Measurements from ENCODE around the gene ANKRD34A. TPM values are rescaled to one million over a fixed set of nuclear protein-coding genes. Genes with fewer than 3 reads are reported as not detected.

ANKRD34A gene
- polyA plus RNA-seq, 3 donors = 0.31 TPM; not detected in 2

GRCh38 chr1:145956781-145957442 is 7.5 kb downstream of the ANKRD34A start:
- peaks cover 0 to 6% (median 0%) of the 10 kb centered on the region in 7 donors for H3K9me3 Mint-ChIP-seq
- H3K4me1 ChIP-seq (ENCODE audit: control insufficient read depth in 1 of 2, insufficient read depth in 2 of 2, low read length in 2 of 2) = peaks cover 49 to 59% of the 10 kb centered on the region in 2 donors

GRCh38 chr1:145956361-145956760 is 8.0 kb downstream of the ANKRD34A start:
- Mint-ChIP-seq H3K9me3 (peaks cover 0 to 2% (median 0%) of the 10 kb centered on the region in 7 donors), H3K36me3 (peaks cover 13 to 14% of the 10 kb centered on the region in 2 donors), H3K27ac (no peak overlapping the region), H3K27me3 (ENCODE audit: low read depth in 3 of 3) (peaks cover 12 to 15% (median 13%) of the 10 kb centered on the region in 3 donors), H3K4me1 (peaks cover 65% of the 10 kb centered on the region), H3K4me3 (peak overlapping the region; percentile 89 to 95)
- TF ChIP-seq CTCF (IDR thresholded peaks at IDR 0.05) = no peak
- peaks cover 3% of the 10 kb centered on the region for H4K20me1 ChIP-seq (ENCODE audit: insufficient read depth, low read length)
- H3K36me3 ChIP-seq (replicated peaks in 1 of 2; ENCODE audit: control insufficient read depth in 1 of 2, insufficient read depth in 2 of 2, low read length in 2 of 2) = no peaks in the 10 kb centered on the region
- no peak for DNase-seq
- H2AFZ ChIP-seq (ENCODE audit: insufficient read depth, low read depth, low read length, poor library complexity, severe bottlenecking) = peak overlapping the region; percentile 86
- peaks cover 43 to 53% of the 10 kb centered on the region in 2 donors for H3K4me1 ChIP-seq (ENCODE audit: control insufficient read depth in 1 of 2, insufficient read depth in 2 of 2, low read length in 2 of 2)
- H3K79me2 ChIP-seq (ENCODE audit: insufficient read depth, low read length) = peaks cover 41% of the 10 kb centered on the region
- H3K4me2 ChIP-seq (replicated peaks; ENCODE audit: extremely low read depth, low read length, poor library complexity, severe bottlenecking) = peak overlapping the region; percentile 86
- H3K27me3 ChIP-seq (ENCODE audit: control insufficient read depth in 2 of 2, insufficient read depth in 2 of 2, low read length in 2 of 2) = peaks cover 0 to 10% of the 10 kb centered on the region in 2 donors
- intact Hi-C loops (cut with micrococcal nuclease) = loop anchor here in 1 of 2 donors (2.0 kb wide), 1 partner anchor 38 kb away; the partner anchor contains the start of gene PEX11B
- H3K9ac ChIP-seq (ENCODE audit: insufficient read depth, low read length, poor library complexity, severe bottlenecking) = peak overlapping the region; percentile 87
- H3K27ac ChIP-seq (ENCODE audit: low read depth in 1 of 2, low read length in 2 of 2) = no peak overlapping the region
- peak overlapping the region in 1 of 3 experiments; percentile 87 for H3K4me3 ChIP-seq (replicated peaks in 1 of 3; ENCODE audit: low read depth in 2 of 3, low read length in 3 of 3)
- no peaks in the 10 kb centered on the region for H3K9me3 ChIP-seq (replicated peaks in 1 of 2; ENCODE audit: control insufficient read depth in 1 of 2, insufficient read depth in 1 of 2, low read length in 2 of 2)

More at GRCh38 chr1:145956781-145957442, 7.5 kb downstream of the ANKRD34A start:
- H3K27me3 Mint-ChIP-seq (ENCODE audit: low read depth in 3 of 3) = peaks cover 17 to 21% (median 18%) of the 10 kb centered on the region in 3 donors
- peak overlapping the region; percentile 86 for H2AFZ ChIP-seq (ENCODE audit: insufficient read depth, low read depth, low read length, poor library complexity, severe bottlenecking)
- H3K36me3 Mint-ChIP-seq = peaks cover 7 to 9% of the 10 kb centered on the region in 2 donors
- H3K9ac ChIP-seq (ENCODE audit: insufficient read depth, low read length, poor library complexity, severe bottlenecking) = peak overlapping the region; percentile 87
- peak overlapping the region; percentile 89 to 95 for H3K4me3 Mint-ChIP-seq
- peaks cover 3% of the 10 kb centered on the region for H4K20me1 ChIP-seq (ENCODE audit: insufficient read depth, low read length)
- no peaks in the 10 kb centered on the region for H3K36me3 ChIP-seq (replicated peaks in 1 of 2; ENCODE audit: control insufficient read depth in 1 of 2, insufficient read depth in 2 of 2, low read length in 2 of 2)
- peaks cover 0 to 16% of the 10 kb centered on the region in 2 donors for H3K27me3 ChIP-seq (ENCODE audit: control insufficient read depth in 2 of 2, insufficient read depth in 2 of 2, low read length in 2 of 2)
- peak overlapping the region; percentile 77 to 92 (median 88) for H3K27ac Mint-ChIP-seq
- no peak for DNase-seq
- TF ChIP-seq CTCF (IDR thresholded peaks at IDR 0.05) = no peak
- H3K4me3 ChIP-seq (replicated peaks in 1 of 3; ENCODE audit: low read depth in 2 of 3, low read length in 3 of 3) = peak overlapping the region; percentile 47 to 87 (median 78)
- peaks cover 70% of the 10 kb centered on the region for H3K4me1 Mint-ChIP-seq
- H3K9me3 ChIP-seq (replicated peaks in 1 of 2; ENCODE audit: control insufficient read depth in 1 of 2, insufficient read depth in 1 of 2, low read length in 2 of 2) = no peaks in the 10 kb centered on the region
- peak overlapping the region; percentile 86 for H3K4me2 ChIP-seq (replicated peaks; ENCODE audit: extremely low read depth, low read length, poor library complexity, severe bottlenecking)
- WGBS (ENCODE audit: insufficient coverage) = 0% methylated on average over 2 of the region's 3 CpGs
- intact Hi-C loops (cut with micrococcal nuclease) = loop anchor here in 1 of 2 donors (2.0 kb wide), 1 partner anchor 38 kb away; the partner anchor contains the start of gene PEX11B
- peaks cover 41% of the 10 kb centered on the region for H3K79me2 ChIP-seq (ENCODE audit: insufficient read depth, low read length)
- peak overlapping the region; percentile 44 to 88 for H3K27ac ChIP-seq (ENCODE audit: low read depth in 1 of 2, low read length in 2 of 2)

Data from CD14-positive monocyte (primary cell).